GM12875 (cell line): ENCODE results near the gene SLCO3A1.

ENCODE experiments used
- H3K4me3 ChIP-seq: one replicate; pipeline ENCODE4 v1.5.1; 2011; ENCODE audit warnings: low read depth, low read length, control low read depth
- TF ChIP-seq, protein P1 (sequence below): IDR thresholded peaks from 2 replicates; pipeline ENCODE4 v1.5.1; 2011; ENCODE audit warnings: low read depth, mild to moderate bottlenecking, control low read depth, inconsistent platforms, low read length, moderate library complexity, borderline replicate concordance; ENCODE audit not compliant: insufficient read depth

The SLCO3A1 gene

DNA sequence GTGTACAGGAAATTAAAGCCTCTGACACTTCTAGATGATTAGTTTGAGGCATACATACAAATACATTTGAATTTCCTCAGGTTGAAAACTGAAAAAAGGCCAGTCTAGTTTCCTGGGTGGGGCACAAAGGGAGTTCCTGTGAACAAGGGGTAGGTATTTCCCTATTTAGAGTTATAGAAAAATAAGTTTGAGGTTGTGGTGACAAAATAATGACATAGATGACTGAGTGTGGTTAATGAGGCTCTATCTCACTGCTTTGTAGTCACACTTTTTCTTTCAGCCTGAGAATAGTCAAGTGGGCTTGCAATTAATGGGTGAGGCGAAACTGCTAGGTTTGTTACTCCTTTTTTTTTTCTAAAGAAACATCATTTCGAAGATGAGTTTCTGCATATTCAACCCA, 4.3 kb downstream of the SLCO3A1 start:
- TF ChIP-seq, protein P1, sequence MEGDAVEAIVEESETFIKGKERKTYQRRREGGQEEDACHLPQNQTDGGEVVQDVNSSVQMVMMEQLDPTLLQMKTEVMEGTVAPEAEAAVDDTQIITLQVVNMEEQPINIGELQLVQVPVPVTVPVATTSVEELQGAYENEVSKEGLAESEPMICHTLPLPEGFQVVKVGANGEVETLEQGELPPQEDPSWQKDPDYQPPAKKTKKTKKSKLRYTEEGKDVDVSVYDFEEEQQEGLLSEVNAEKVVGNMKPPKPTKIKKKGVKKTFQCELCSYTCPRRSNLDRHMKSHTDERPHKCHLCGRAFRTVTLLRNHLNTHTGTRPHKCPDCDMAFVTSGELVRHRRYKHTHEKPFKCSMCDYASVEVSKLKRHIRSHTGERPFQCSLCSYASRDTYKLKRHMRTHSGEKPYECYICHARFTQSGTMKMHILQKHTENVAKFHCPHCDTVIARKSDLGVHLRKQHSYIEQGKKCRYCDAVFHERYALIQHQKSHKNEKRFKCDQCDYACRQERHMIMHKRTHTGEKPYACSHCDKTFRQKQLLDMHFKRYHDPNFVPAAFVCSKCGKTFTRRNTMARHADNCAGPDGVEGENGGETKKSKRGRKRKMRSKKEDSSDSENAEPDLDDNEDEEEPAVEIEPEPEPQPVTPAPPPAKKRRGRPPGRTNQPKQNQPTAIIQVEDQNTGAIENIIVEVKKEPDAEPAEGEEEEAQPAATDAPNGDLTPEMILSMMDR, result no peak
- no peak overlapping the region for H3K4me3 ChIP-seq

GRCh38 chr15:91860498-91860897, 7.0 kb downstream of the SLCO3A1 start:
- no peak overlapping the region for H3K4me3 ChIP-seq
- TF ChIP-seq, protein P1, result no peak

DNA sequence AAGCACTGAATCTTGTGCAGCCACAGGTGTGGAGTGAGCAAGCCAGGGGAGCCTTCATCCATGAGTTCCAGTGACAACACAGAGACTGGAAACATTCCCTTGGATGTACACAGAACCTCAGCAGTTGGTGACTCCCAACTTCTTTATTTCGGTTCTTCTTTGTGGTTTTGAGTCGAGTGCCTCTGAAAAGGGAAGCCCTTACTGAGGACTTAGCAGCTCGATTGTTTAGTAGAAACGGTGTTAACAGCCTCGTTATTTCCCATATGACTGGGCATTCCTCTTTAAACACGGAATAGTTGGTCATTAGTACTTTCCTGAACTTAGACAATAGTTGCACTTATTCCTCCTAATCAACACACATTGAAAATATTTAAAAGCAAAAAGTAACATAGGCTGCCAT, 7.7 kb downstream of the SLCO3A1 start:
- TF ChIP-seq, protein P1, result no peak

GRCh38 chr15:91862891-91863504, 9.5 kb downstream of the SLCO3A1 start:
- H3K4me3 ChIP-seq, result no peak overlapping the region
- TF ChIP-seq, protein P1, result no peak

More for the DNA sequence above, 7.7 kb downstream of the SLCO3A1 start:
- H3K4me3 ChIP-seq, result no peak overlapping the region

GRCh38 chr15:91863621-91864255, 10.2 kb downstream of the SLCO3A1 start:
- TF ChIP-seq, protein P1, result no peak
- H3K4me3 ChIP-seq, result no peak overlapping the region

DNA sequence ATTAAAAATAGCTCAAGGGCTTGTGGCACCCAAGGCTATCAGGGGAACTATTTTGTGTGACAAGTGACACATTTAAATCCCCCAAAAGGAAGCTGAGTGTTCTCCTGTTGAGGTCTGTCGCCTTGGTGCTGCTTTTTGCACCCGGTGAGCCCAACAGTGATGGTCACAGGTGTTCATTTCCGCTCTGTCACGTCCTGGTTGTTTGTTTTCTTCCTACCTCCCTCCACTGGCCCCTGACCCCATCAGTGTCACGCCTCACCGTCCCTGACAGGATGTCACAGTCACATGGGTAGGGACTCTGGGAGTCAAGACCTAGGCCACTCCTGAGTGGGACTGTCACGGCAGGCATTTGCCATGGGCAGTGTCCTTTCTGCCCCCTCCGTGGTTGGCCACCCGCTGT, 11.2 kb downstream of the SLCO3A1 start:
- no peak overlapping the region for H3K4me3 ChIP-seq
- TF ChIP-seq, protein P1, result no peak

DNA sequence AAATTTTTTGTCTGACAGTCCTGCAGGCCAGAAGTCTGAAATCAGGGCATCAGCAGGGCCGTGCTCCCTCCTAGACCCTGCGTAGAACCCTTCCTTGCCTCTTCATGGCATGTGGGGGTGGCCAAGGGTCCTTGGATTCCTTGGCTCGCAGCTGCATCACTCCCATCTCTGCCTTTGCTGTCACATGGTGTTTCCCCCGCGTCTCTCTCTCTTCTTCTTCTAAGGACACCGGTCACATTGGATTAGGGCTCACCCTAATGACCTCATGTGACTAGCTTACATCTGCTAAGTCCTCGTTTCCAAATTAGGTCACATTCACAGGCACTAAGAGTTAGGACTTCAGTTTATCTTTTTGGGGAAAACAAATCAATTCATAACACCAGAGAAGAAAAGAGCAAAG, 12.0 kb downstream of the SLCO3A1 start:
- H3K4me3 ChIP-seq, result no peak overlapping the region
- TF ChIP-seq, protein P1, result no peak
